Neuronal stem cell (in vitro differentiated cells): ENCODE data around the gene PRICKLE2.

Experiments used
- DNase-seq: peaks from one replicate; pipeline ENCODE4 v3.0.0-alpha.2; 2013; ENCODE audit warnings: low spot score
- H2AFZ ChIP-seq: one replicate; pipeline ENCODE4 v1.6.1; 2013; ENCODE audit warnings: mild to moderate bottlenecking, low read length, inconsistent platforms
- H2AK5ac ChIP-seq: 2 replicates; pipeline ENCODE4 v1.6.1; 2013; ENCODE audit warnings: low read depth, mild to moderate bottlenecking, inconsistent platforms, low read length, moderate library complexity, mixed read lengths
- H2BK120ac ChIP-seq: 2 replicates; pipeline ENCODE4 v1.6.1; 2013; ENCODE audit warnings: low read depth, mild to moderate bottlenecking, inconsistent platforms, low read length, moderate library complexity, mixed read lengths
- H2BK12ac ChIP-seq: one replicate; pipeline ENCODE4 v1.6.1; 2013; ENCODE audit warnings: low read length, inconsistent platforms
- H2BK15ac ChIP-seq: 2 replicates; pipeline ENCODE4 v1.6.1; 2013; ENCODE audit warnings: mild to moderate bottlenecking, low read length, inconsistent platforms, mixed read lengths
- H2BK5ac ChIP-seq: one replicate; pipeline ENCODE4 v1.6.1; 2013; ENCODE audit warnings: inconsistent platforms, mild to moderate bottlenecking, low read length, moderate library complexity
- H3K14ac ChIP-seq: one replicate; pipeline ENCODE4 v1.6.1; 2013; ENCODE audit warnings: low read length, inconsistent platforms
- H3K18ac ChIP-seq: 2 replicates; pipeline ENCODE4 v1.6.1; 2013; ENCODE audit warnings: low read length, inconsistent platforms
- H3K23ac ChIP-seq: 2 replicates; pipeline ENCODE4 v1.6.1; 2013; ENCODE audit warnings: low read depth, mild to moderate bottlenecking, mixed read lengths, low read length, inconsistent platforms; ENCODE audit not compliant: poor library complexity
- H3K27ac ChIP-seq: replicated peaks from 3 replicates; pipeline ENCODE4 v1.5.1; 2013; ENCODE audit warnings: low read length, inconsistent platforms
- H3K27me3 ChIP-seq, 3 experiments: 2 replicates each; pipeline ENCODE4 v1.6.1; 2013; ENCODE audit warnings: low read length in 3 of 3, mild to moderate bottlenecking in 2 of 3, inconsistent platforms in 1 of 3, low read depth in 1 of 3, mixed read lengths in 1 of 3, moderate library complexity in 1 of 3; ENCODE audit not compliant: control insufficient read depth in 3 of 3, insufficient read depth in 3 of 3
- H3K36me3 ChIP-seq, 2 donors: replicated peaks in 1 of 2; 2 replicates each; pipeline ENCODE4 v1.6.1; 2013; ENCODE audit warnings: low read length in 2 of 2; ENCODE audit not compliant: control insufficient read depth in 2 of 2, insufficient read depth in 2 of 2
- H3K4ac ChIP-seq: 2 replicates; pipeline ENCODE4 v1.6.1; 2013; ENCODE audit warnings: inconsistent platforms, mild to moderate bottlenecking, low read length, moderate library complexity
- H3K4me1 ChIP-seq, 2 donors: 1 replicate in 1 of 2; 2 replicates in 1 of 2; pipeline ENCODE4 v1.6.1; 2013; ENCODE audit warnings: low read length in 2 of 2, low read depth in 1 of 2; ENCODE audit not compliant: control insufficient read depth in 2 of 2, insufficient read depth in 1 of 2
- H3K4me2 ChIP-seq: one replicate; pipeline ENCODE4 v1.6.1; 2013; ENCODE audit warnings: mild to moderate bottlenecking, low read length, inconsistent platforms; ENCODE audit not compliant: insufficient read depth, poor library complexity, severe bottlenecking
- H3K4me3 ChIP-seq, 2 donors: 2 replicates each; pipeline ENCODE4 v1.5.1; 2013; ENCODE audit warnings: low read length in 2 of 2, mild to moderate bottlenecking in 2 of 2, inconsistent platforms in 1 of 2, moderate library complexity in 1 of 2
- H3K79me1 ChIP-seq: one replicate; pipeline ENCODE4 v1.6.1; 2013; ENCODE audit warnings: low read depth, mild to moderate bottlenecking, inconsistent platforms, low read length, moderate library complexity
- H3K9ac ChIP-seq: one replicate; pipeline ENCODE4 v1.6.1; 2013; ENCODE audit warnings: mild to moderate bottlenecking, low read depth, low read length, inconsistent platforms; ENCODE audit not compliant: poor library complexity
- H3K9me3 ChIP-seq, 2 donors: replicated peaks in 1 of 2; 2 replicates each; pipeline versions ENCODE3 to v1.6.1; 2013; ENCODE audit warnings: low read length in 2 of 2, mild to moderate bottlenecking in 2 of 2, inconsistent platforms in 1 of 2, low read depth in 1 of 2, mixed read lengths in 1 of 2, moderate library complexity in 1 of 2; ENCODE audit not compliant: control insufficient read depth in 2 of 2, insufficient read depth in 1 of 2
- H4K8ac ChIP-seq: one replicate; pipeline ENCODE4 v1.6.1; 2013; ENCODE audit warnings: low read depth, mild to moderate bottlenecking, inconsistent platforms, low read length, moderate library complexity
- H4K91ac ChIP-seq: one replicate; pipeline ENCODE4 v1.6.1; 2013; ENCODE audit warnings: low read length, low read depth, mild to moderate bottlenecking, inconsistent platforms; ENCODE audit not compliant: poor library complexity
- whole genome bisulfite sequencing, 2 donors: extraction: QIAGEN DNeasy Blood & Tissue Kit; methylation state at CpG; one replicate each; pipeline ENCODE4 v1.1.7; 2013; ENCODE audit warnings: missing lambda C conversion rate in 2 of 2, mixed read lengths in 1 of 2; ENCODE audit not compliant: insufficient read length in 2 of 2, insufficient replicate concordance in 1 of 2; ENCODE audit errors: extremely low coverage in 2 of 2; 5-methylcytosine and 5-hydroxymethylcytosine counted together

The PRICKLE2 gene

GRCh38 chr3:64174328-64174727 lies 50.9 kb downstream of the PRICKLE2 start:
- H3K23ac ChIP-seq: no peak overlapping the region
- WGBS, 2 donors: no CpG with 5 or more reads among the region's 6 CpGs
- no peak overlapping the region for H3K14ac ChIP-seq
- H3K9me3 ChIP-seq: peaks cover 0 to 2% of the 10 kb centered on the region in 2 donors
- no peak overlapping the region for H3K18ac ChIP-seq
- DNase-seq: no peak
- H2BK15ac ChIP-seq: no peak overlapping the region
- H4K91ac ChIP-seq: no peak overlapping the region
- no peak overlapping the region for H2AK5ac ChIP-seq
- no peak overlapping the region for H3K4me2 ChIP-seq
- peaks cover 0 to 3% of the 10 kb centered on the region in 2 donors for H3K4me1 ChIP-seq
- no peak overlapping the region for H3K27ac ChIP-seq
- H2BK120ac ChIP-seq: no peak overlapping the region
- H2BK5ac ChIP-seq: no peak overlapping the region
- no peak overlapping the region for H2BK12ac ChIP-seq
- no peaks in the 10 kb centered on the region for H3K36me3 ChIP-seq
- no peaks in the 10 kb centered on the region for H3K27me3 ChIP-seq
- H3K4me3 ChIP-seq: no peak overlapping the region
- no peak overlapping the region for H3K4ac ChIP-seq
- no peaks in the 10 kb centered on the region for H3K79me1 ChIP-seq
- H2AFZ ChIP-seq: no peak overlapping the region
- no peak overlapping the region for H3K9ac ChIP-seq
- no peak overlapping the region for H4K8ac ChIP-seq

- Histone ChIP-seq H3K23ac (no peak overlapping the region), H3K4me2 (no peak overlapping the region), H3K36me3 (no peaks in the 10 kb centered on the region), H2BK5ac (no peak overlapping the region), H3K79me1 (no peaks in the 10 kb centered on the region), H2BK15ac (no peak overlapping the region), H3K18ac (no peak overlapping the region), H3K9ac (no peak overlapping the region), H4K8ac (no peak overlapping the region), H3K4ac (no peak overlapping the region), H3K4me1 (peaks cover 0 to 3% of the 10 kb centered on the region in 2 donors), H4K91ac (no peak overlapping the region), H2BK120ac (no peak overlapping the region), H3K9me3 (peaks cover 0 to 2% of the 10 kb centered on the region in 2 donors), H2AK5ac (no peak overlapping the region), H2BK12ac (no peak overlapping the region), H3K27me3 (no peaks in the 10 kb centered on the region), H3K4me3 (no peak overlapping the region), H3K27ac (no peak overlapping the region), H3K14ac (no peak overlapping the region), H2AFZ (no peak overlapping the region)
- no CpG with 5 or more reads among the region's 5 CpGs for WGBS, 2 donors
- DNase-seq: no peak
Observed at GRCh38 chr3:64173563-64173962, 51.7 kb downstream of the PRICKLE2 start.

- Histone ChIP-seq H3K18ac (no peak overlapping the region), H3K79me1 (no peaks in the 10 kb centered on the region), H3K36me3 (no peaks in the 10 kb centered on the region), H3K9ac (no peak overlapping the region), H3K14ac (no peak overlapping the region), H4K91ac (no peak overlapping the region), H4K8ac (no peak overlapping the region), H2BK15ac (no peak overlapping the region), H3K4me3 (no peak overlapping the region), H3K9me3 (no peaks in the 10 kb centered on the region), H3K27me3 (no peaks in the 10 kb centered on the region), H3K27ac (no peak overlapping the region), H2AK5ac (no peak overlapping the region), H2BK5ac (no peak overlapping the region), H3K4me1 (peaks cover 0 to 3% of the 10 kb centered on the region in 2 donors), H3K23ac (no peak overlapping the region), H2BK120ac (no peak overlapping the region), H3K4ac (no peak overlapping the region), H2AFZ (no peak overlapping the region), H2BK12ac (no peak overlapping the region), H3K4me2 (no peak overlapping the region)
- DNase-seq: no peak
- no CpG with 5 or more reads among the region's 5 CpGs for whole genome bisulfite sequencing, 2 donors
Observed at GRCh38 chr3:64170270-64170669, 55.0 kb downstream of the PRICKLE2 start.

GRCh38 chr3:64167868-64168267 lies 57.4 kb downstream of the PRICKLE2 start:
- H2BK120ac ChIP-seq: no peak overlapping the region
- H3K27ac ChIP-seq: no peak overlapping the region
- no peaks in the 10 kb centered on the region for H3K79me1 ChIP-seq
- H4K8ac ChIP-seq: no peak overlapping the region
- no peak overlapping the region for H4K91ac ChIP-seq
- no peak overlapping the region for H3K9ac ChIP-seq
- H3K4me1 ChIP-seq: peaks cover 0 to 5% of the 10 kb centered on the region in 2 donors
- no peak overlapping the region for H2BK15ac ChIP-seq
- H3K18ac ChIP-seq: no peak overlapping the region
- H3K14ac ChIP-seq: no peak overlapping the region
- H3K23ac ChIP-seq: no peak overlapping the region
- H3K36me3 ChIP-seq: no peaks in the 10 kb centered on the region
- no peaks in the 10 kb centered on the region for H3K27me3 ChIP-seq
- H3K9me3 ChIP-seq: no peaks in the 10 kb centered on the region
- H3K4me3 ChIP-seq: no peak overlapping the region
- no peak overlapping the region for H2AFZ ChIP-seq
- no CpG with 5 or more reads among the region's 1 CpG for WGBS, 2 donors
- no peak for DNase-seq
- no peak overlapping the region for H2BK12ac ChIP-seq
- no peak overlapping the region for H3K4me2 ChIP-seq
- no peak overlapping the region for H3K4ac ChIP-seq
- no peak overlapping the region for H2AK5ac ChIP-seq
- no peak overlapping the region for H2BK5ac ChIP-seq
